RPMI8226 (cell line): Measurements from ENCODE around the gene CDH2.

ENCODE experiments used
- DNase-seq: peaks from one replicate; pipeline ENCODE4 v3.0.0-alpha.2; 2015

CDH2 gene

GRCh38 chr18:28176948-28177827 lies at the start of gene CDH2:
CDH2 (minus strand) TSS chr18:28177130; CDS start chr18:28177022, 108 bp downstream.
- peak; percentile 80 for DNase-seq

- no peak for DNase-seq
These were observed 35.1 kb upstream of the CDH2 start for GRCh38 chr18:28212060-28212459.

GRCh38 chr18:28208712-28209265 lies 31.9 kb upstream of the CDH2 start:
- DNase-seq = peak; percentile 66

- DNase-seq = no peak
These were observed 31.3 kb upstream of the CDH2 start for GRCh38 chr18:28208268-28208667.

- no peak for DNase-seq
These were observed 27.2 kb upstream of the CDH2 start for GRCh38 chr18:28204154-28204553.

DNA sequence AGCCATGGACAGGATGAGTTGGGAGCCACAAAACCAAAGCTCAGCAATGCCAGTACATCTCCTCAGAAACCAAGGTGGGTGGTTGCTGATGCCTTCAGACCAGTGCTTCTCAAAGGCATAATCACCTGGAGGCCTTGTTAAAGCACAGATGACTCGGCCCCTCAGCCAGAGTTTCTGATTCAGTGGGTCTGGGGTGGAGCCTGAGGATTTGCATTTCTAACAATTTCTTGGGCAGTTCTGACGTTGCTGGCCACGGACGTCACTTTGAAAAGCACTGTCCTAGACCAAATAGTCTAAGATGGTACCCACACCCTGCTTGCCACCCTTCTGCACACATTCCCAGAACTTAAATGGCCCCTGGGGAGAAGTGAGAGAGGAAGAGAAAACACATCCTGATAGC lies 24.1 kb upstream of the CDH2 start:
- DNase-seq = peak; percentile 60

GRCh38 chr18:28198620-28199019 lies 21.7 kb upstream of the CDH2 start:
- no peak for DNase-seq

DNA sequence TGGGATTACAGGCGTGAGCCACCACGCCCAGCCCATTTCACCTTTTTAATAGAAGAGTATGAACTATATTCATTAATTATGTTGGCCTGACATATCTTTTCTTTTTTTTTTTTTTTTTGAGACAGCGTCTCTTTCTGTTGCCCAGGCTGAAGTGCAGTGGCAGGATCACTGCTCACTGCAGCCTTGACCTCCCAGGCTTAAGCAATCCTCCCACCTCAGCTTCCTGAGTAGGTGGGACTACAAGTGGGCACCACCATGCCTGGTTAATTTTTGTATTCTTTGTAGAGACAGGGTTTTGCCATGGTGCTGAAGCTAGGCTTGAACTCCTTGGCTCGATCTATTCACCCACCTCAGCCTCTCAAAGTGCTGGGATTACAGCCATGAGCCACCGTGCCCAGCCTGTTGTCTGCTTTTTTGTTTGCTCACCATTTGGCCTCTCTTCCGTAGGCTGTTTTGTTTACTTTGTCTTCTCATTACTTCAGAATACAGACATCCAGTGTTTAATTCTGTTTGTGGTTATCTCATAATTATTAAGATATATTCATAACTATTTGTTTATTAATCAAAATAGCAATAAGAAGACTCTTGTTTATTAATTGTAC lies 16.3 kb upstream of the CDH2 start:
- DNase-seq = no peak

- peak; percentile 43 for DNase-seq
These were observed 12.7 kb upstream of the CDH2 start for GRCh38 chr18:28189400-28190239.

- DNase-seq = no peak
These were observed 8.2 kb upstream of the CDH2 start for GRCh38 chr18:28185121-28185520.

- DNase-seq = no peak
These were observed 6.6 kb upstream of the CDH2 start for GRCh38 chr18:28183418-28184078.

DNA sequence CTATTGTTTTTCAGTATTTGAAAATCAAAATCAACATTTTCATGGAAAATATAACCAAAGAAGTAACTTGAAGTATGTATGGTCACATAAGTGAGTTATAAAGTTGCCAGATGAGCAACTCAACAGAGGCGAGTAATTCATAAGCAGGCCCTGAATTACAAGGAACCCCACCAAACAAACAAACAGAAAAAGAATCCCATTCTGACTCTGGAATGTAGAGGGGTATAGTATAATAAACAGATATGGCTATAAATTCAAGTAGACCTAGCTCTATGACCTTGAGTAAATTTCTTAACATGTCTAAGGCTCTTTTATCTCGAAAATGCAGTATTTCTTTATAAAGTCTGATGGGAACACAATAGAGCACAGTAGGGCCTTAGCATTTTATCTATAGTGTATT lies 4.7 kb upstream of the CDH2 start:
- no peak for DNase-seq

DNA sequence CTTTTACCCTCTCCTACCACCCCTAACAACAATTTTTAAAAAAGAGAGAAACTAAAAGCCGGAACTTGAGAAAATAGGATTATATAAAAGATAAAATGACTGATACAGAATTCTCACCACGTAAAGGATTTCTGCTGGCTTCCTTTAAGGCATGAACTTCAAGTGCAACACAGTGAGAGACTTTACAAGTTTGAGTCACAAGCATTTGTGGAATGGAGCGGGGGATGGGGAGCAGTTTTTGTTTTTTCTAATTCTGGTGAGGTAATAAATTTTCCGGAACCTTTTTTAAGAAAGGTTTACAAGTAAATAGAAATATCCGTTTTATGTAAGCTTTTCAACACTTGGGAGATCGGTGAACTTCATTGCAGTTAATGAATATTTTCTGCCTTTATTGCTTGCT lies 1.8 kb upstream of the CDH2 start:
- DNase-seq = no peak

GRCh38 chr18:28177828-28178635 lies 1.1 kb upstream of the CDH2 start:
- peak; percentile 75 for DNase-seq

GRCh38 chr18:28176698-28176947 lies 307 bp downstream of the CDH2 start:
- DNase-seq = peak; percentile 41

- peak; percentile 51 for DNase-seq
These were observed 816 bp downstream of the CDH2 start for GRCh38 chr18:28175930-28176697.

DNA sequence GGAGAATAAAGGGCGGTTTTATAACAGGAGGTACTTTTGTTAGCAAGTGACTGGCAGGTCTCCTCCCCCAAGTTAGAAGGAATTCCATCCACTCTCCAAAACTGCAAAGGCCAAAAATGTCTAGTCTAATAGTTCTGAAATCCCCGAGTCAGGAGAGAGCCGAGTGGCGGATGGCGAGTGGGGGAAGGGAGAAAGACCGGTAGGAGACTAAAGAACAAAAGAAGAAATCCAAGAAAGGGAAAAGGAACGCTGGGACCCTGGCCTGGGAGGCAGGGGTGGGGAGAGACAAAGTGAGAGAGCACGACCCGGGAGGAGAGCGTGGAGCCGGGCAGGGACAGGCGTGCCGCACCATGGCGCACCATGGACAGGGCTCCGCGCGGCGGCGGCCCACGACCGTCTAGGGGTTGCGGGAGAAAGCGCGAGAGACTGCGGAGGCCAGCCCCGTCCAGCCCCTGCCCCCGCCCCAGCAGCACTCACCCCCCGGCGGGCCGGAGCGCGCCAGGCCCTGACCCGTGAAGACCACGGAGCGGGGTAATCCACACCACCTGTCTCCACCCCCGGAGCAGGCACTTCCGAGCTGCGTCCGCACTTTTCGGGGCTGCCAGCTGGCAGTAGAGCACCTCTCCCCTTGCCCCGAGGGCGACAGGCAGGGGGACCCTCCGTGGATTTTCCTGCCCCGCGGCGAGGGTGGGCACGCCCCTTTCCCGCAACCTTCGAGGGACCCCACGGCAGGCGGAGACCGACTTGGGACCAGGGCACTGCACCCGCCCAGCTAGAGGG lies 1.6 kb downstream of the CDH2 start:
- peak; percentile 40 for DNase-seq

- no peak for DNase-seq
These were observed 2.6 kb downstream of the CDH2 start for GRCh38 chr18:28174181-28174905.

DNA sequence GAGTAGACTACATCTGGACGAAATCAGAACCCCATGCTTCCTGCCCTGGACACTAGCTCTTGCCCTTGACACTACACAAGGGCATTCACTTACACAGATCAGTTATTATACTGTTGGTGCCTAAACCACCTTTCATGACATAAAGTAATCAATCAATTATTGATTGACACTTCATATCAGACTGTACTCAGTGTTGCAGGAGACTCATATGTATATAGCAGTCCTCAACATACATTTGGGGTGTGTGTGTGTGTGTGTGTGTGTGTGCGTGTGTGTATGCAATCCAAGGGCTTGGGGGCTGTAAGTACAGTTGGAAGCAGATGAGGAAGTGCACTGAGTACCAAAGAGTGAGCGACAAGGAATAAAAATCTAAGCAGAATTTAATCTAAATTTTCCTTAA lies 5.1 kb downstream of the CDH2 start:
- DNase-seq = no peak

DNA sequence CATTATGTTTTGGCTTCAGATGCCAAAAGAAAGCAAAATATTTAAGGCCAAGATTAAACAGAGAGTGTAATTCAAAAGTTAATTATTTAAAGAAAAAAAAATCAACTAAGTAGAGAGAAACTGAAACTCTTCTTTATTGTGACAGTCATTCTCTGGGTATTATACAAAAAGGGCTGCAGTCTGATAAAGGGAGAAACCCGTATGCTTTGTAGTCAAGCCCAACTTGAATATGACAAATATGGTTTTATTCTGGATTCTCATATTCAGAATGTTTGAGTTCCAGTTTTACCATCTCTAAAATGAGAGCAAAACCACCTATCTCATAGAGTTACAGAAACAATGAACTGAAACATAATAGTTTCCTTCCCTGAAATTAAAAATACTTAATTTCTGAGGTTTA lies 8.2 kb downstream of the CDH2 start:
- no peak for DNase-seq
